Tibial nerve (tissue), 4 donors: ENCODE results near the gene EFHC2. TPM values are rescaled to one million over a fixed set of nuclear protein-coding genes. Genes with fewer than 3 reads are reported as not detected.

Experiments
- DNase-seq, 2 donors: peaks; one replicate each; pipeline ENCODE4 v3.0.0-alpha.2; 2019; ENCODE audit warnings: low spot score in 2 of 2
- H3K27ac ChIP-seq, 4 donors: fragments of 200-600 bp; sonication (generic) in 3 of 4; one replicate each; pipeline ENCODE4 v1.5.1; 2017 to 2019; ENCODE audit warnings: mild to moderate bottlenecking in 1 of 4
- H3K27me3 ChIP-seq, 2 donors: fragments of 200-600 bp; sonication (generic) in 1 of 2; one replicate each; pipeline versions ENCODE4 v1.5.1 to v1.6.0; 2017 to 2019
- H3K36me3 ChIP-seq, 3 donors: fragments of 200-600 bp; sonication (generic); one replicate each; pipeline ENCODE4 v1.5.1; 2018 to 2019
- H3K4me1 ChIP-seq, 4 donors: fragments of 200-600 bp; sonication (generic) in 3 of 4; one replicate each; pipeline ENCODE4 v1.5.1; 2017 to 2019
- H3K4me3 ChIP-seq, 4 donors: fragments of 200-600 bp; sonication (generic) in 3 of 4; one replicate each; pipeline ENCODE4 v1.5.1; 2017 to 2019; ENCODE audit warnings: mild to moderate bottlenecking in 1 of 4, moderate library complexity in 1 of 4
- H3K9me3 ChIP-seq, 4 donors: fragments of 200-600 bp; sonication (generic) in 3 of 4; one replicate each; pipeline ENCODE4 v1.5.1; 2017 to 2019
- EP300 ChIP-seq, 2 donors: sonication (generic); formaldehyde crosslinking; IDR thresholded peaks; one replicate each; pipeline ENCODE4 v1.6.1; 2017; ENCODE audit warnings: antibody characterized with exemption in 2 of 2, mild to moderate bottlenecking in 1 of 2
- POLR2A ChIP-seq, 2 donors: fragments of 450-650 bp; IDR thresholded peaks; one replicate each; pipeline ENCODE4 v1.6.1; 2017; ENCODE audit warnings: antibody characterized with exemption in 2 of 2, mild to moderate bottlenecking in 2 of 2, moderate library complexity in 2 of 2
- WGBS, 2 donors: methylation state at CpG; one replicate each; pipeline ENCODE4 v1.1.5; 2018; 5-methylcytosine and 5-hydroxymethylcytosine counted together
- total RNA-seq, 4 donors: library from RNA; depleted of rRNA; stranded (reverse); fragments of >200 nt; gene quantifications; one replicate each; pipeline ENCODE4 v1.1.0, GENCODE V29; 2016
- TF ChIP-seq, protein P1 (sequence below), 5 experiments: fragments of 200-600 bp in 3 of 5; fragments of 450-650 bp in 2 of 5; sonication (generic) in 3 of 5; IDR thresholded peaks; one replicate each; pipeline ENCODE4 v1.5.1; 2016 to 2019; ENCODE audit warnings: antibody characterized with exemption in 5 of 5, mild to moderate bottlenecking in 3 of 5, moderate library complexity in 2 of 5

The EFHC2 gene
- total RNA-seq, 4 donors from 2014 or later: 2.5 to 5.2 (median 4.0) TPM

DNA sequence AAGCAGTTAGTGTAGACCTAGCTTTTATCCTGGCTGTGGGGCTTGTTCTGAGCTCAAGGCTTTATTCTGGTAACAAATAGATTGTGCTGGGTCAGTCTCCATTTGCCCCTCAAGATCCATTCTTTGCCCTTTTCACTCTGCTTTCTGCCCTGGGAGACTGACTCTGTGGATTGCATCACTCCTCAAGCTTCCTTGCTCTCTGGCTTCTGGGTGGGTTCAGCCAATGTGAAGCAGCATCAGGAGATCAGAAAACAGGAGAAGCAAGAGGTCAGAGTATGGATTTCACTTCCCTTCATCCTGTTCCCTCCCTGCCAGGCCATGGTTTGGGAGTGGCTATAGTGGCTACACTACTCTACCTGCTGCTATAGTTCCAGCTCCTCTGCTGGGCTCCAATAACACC, 186.2 kb downstream of the EFHC2 start:
- TF ChIP-seq, protein P1, sequence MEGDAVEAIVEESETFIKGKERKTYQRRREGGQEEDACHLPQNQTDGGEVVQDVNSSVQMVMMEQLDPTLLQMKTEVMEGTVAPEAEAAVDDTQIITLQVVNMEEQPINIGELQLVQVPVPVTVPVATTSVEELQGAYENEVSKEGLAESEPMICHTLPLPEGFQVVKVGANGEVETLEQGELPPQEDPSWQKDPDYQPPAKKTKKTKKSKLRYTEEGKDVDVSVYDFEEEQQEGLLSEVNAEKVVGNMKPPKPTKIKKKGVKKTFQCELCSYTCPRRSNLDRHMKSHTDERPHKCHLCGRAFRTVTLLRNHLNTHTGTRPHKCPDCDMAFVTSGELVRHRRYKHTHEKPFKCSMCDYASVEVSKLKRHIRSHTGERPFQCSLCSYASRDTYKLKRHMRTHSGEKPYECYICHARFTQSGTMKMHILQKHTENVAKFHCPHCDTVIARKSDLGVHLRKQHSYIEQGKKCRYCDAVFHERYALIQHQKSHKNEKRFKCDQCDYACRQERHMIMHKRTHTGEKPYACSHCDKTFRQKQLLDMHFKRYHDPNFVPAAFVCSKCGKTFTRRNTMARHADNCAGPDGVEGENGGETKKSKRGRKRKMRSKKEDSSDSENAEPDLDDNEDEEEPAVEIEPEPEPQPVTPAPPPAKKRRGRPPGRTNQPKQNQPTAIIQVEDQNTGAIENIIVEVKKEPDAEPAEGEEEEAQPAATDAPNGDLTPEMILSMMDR (IDR thresholded peaks at IDR 0.05): no peak
- TF ChIP-seq EP300 (IDR thresholded peaks at IDR 0.05): no peak
- no peak for TF ChIP-seq POLR2A (IDR thresholded peaks at IDR 0.05)
- no peak overlapping the region for H3K4me3 ChIP-seq
- H3K27ac ChIP-seq: peak overlapping the region in 2 of 4 donors; percentile 1 to 15
- H3K36me3 ChIP-seq: no peaks in the 10 kb centered on the region
- no peaks in the 10 kb centered on the region for H3K9me3 ChIP-seq
- H3K27me3 ChIP-seq: no peaks in the 10 kb centered on the region
- DNase-seq: no peak
- H3K4me1 ChIP-seq: no peaks in the 10 kb centered on the region

DNA sequence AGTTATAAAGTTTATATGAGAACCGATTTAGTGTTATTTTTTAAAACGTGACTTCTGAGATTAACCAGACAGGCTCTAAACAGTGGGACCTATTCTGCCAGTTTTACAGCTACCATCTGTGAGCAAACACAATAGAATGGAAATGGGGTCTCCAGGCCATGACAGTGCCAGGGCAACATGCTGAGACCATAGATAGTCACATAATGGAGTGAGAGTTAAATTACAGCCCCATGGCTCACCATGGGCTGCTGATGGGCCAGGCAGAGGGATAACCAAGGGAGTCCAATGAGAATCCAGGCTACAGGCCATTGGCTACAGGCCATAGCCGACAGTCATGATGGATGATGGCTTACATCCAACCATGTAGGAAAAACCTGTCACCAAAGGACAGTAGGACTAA, 186.7 kb downstream of the EFHC2 start:
- 62 to 70% methylated on average over 2 to 3 of the region's 3 CpGs for WGBS, 2 donors
- Histone ChIP-seq H3K27me3 (no peaks in the 10 kb centered on the region), H3K9me3 (no peaks in the 10 kb centered on the region), H3K4me1 (no peaks in the 10 kb centered on the region), H3K36me3 (no peaks in the 10 kb centered on the region), H3K4me3 (no peak overlapping the region), H3K27ac (peak overlapping the region in 2 of 4 donors; percentile 1 to 15)
- TF ChIP-seq EP300 (IDR thresholded peaks at IDR 0.05) (no peak), POLR2A (IDR thresholded peaks at IDR 0.05) (no peak)
- TF ChIP-seq, protein P1 (IDR thresholded peaks at IDR 0.05): no peak
- DNase-seq: no peak

DNA sequence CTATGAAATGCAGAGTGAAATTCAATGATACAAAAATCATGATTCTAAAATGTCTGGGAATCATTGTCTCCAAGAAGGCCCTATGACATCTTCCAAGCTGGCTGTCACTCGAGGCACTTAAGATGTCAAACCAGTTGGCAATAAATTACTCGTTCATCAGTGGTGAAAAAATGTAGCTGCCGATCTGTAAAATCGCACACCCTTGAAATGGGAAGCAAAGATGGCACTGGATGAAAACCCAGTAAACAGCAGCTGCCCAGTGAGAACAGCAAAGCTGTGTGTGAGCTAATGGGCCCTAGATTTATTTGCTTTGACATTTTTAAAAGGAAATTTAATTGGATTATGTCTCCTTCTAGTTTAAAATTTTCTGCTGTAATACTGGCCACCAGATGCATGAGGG, 188.3 kb downstream of the EFHC2 start:
- DNase-seq: no peak
- H3K4me1 ChIP-seq: no peaks in the 10 kb centered on the region

DNA sequence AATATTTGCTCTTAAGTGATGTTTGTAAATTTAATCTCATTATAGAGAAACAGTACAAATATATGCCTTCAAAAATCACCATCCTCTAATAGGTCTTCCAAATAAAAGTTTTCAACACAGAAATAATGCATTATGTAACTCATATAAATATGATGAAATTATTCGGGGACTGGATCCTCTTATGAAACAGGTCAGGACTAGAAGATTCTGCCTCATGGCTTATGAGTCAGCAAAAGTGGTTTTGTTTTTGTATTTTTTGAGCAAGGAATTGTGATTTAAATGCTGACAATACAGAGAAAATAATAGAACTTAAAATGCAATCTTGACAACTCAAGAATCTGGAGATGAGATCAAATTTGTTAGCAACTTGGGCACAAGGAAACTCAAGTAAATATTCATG, 190.6 kb downstream of the EFHC2 start:
- H3K27me3 ChIP-seq: no peaks in the 10 kb centered on the region
- no peaks in the 10 kb centered on the region for H3K4me1 ChIP-seq
- DNase-seq: no peak
- no peaks in the 10 kb centered on the region for H3K36me3 ChIP-seq
- no peaks in the 10 kb centered on the region for H3K9me3 ChIP-seq
- H3K4me3 ChIP-seq: no peak overlapping the region
- 32 to 47% methylated on average over 1 of the region's 1 CpG for WGBS, 2 donors
- H3K27ac ChIP-seq: no peak overlapping the region
- TF ChIP-seq POLR2A (IDR thresholded peaks at IDR 0.05): no peak
- TF ChIP-seq EP300 (IDR thresholded peaks at IDR 0.05): peak in 1 of 2 donors; percentile 24
- TF ChIP-seq, protein P1 (IDR thresholded peaks at IDR 0.05): no peak

More for the DNA sequence above, 188.3 kb downstream of the EFHC2 start:
- TF ChIP-seq EP300 (IDR thresholded peaks at IDR 0.05) (no peak), POLR2A (IDR thresholded peaks at IDR 0.05) (no peak)
- TF ChIP-seq, protein P1 (IDR thresholded peaks at IDR 0.05): no peak
- Histone ChIP-seq H3K27me3 (no peaks in the 10 kb centered on the region), H3K4me3 (no peak overlapping the region), H3K9me3 (no peaks in the 10 kb centered on the region), H3K27ac (no peak overlapping the region), H3K36me3 (no peaks in the 10 kb centered on the region)
- 77 to 80% methylated on average over 4 of the region's 4 CpGs for WGBS, 2 donors

DNA sequence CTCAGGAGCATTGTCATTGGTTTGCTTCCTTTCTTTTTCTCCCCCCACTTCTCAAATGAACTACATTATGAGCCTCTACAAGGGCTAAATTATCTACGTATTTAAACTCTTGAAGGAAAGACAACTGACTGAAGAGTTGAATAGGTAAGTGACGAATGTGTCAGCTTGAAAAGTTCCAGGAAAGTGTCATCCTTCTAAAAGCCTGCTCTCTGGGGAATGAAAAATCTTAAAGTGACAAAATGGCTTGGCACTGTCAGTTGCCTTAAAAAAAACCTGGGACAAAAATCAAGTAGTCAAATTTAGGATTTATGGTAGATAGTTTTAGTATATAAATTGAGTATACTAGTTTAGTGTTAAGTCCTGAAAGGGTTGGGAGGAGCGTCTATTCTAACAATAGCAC, 196.3 kb downstream of the EFHC2 start:
- Histone ChIP-seq H3K36me3 (no peaks in the 10 kb centered on the region), H3K27me3 (no peaks in the 10 kb centered on the region), H3K4me1 (no peaks in the 10 kb centered on the region), H3K9me3 (no peaks in the 10 kb centered on the region), H3K4me3 (no peak overlapping the region), H3K27ac (no peak overlapping the region)
- TF ChIP-seq, protein P1 (IDR thresholded peaks at IDR 0.05): no peak
- no peak for TF ChIP-seq POLR2A (IDR thresholded peaks at IDR 0.05)
- TF ChIP-seq EP300 (IDR thresholded peaks at IDR 0.05): no peak
- WGBS, 2 donors: 58 to 78% methylated on average over 3 of the region's 3 CpGs
- no peak for DNase-seq
